HepG2 (cell line): Measurements from ENCODE around the gene TNFAIP2. TPM values are rescaled to one million over a fixed set of nuclear protein-coding genes. Genes with fewer than 3 reads are reported as not detected.

Source experiments
- ESRRA ChIP-seq: sonication (generic); formaldehyde crosslinking; IDR thresholded peaks from 2 replicates; pipeline ENCODE4 v1.5.1; 2020; ENCODE audit warnings: mild to moderate bottlenecking, low read depth, missing genetic modification reagents
- FOXC1 ChIP-seq: sonication (generic); formaldehyde crosslinking; IDR thresholded peaks from 2 replicates; pipeline ENCODE4 v1.8.0; 2022; ENCODE audit warnings: mild to moderate bottlenecking, missing genetic modification reagents, borderline replicate concordance
- GZF1 ChIP-seq: sonication (generic); formaldehyde crosslinking; IDR thresholded peaks from 2 replicates; pipeline ENCODE4 v1.5.1; 2020; ENCODE audit warnings: mild to moderate bottlenecking, missing genetic modification reagents
- HNRNPLL ChIP-seq: fragments of 200-400 bp; formaldehyde crosslinking; IDR thresholded peaks from 2 replicates; pipeline ENCODE4 v1.6.1; 2017; ENCODE audit warnings: mild to moderate bottlenecking, low read depth, low read length; ENCODE audit not compliant: poor library complexity, severe bottlenecking
- ISX ChIP-seq: sonication (generic); formaldehyde crosslinking; conservative IDR thresholded peaks from 2 replicates; pipeline ENCODE4 v1.5.0; 2020; ENCODE audit warnings: missing genetic modification reagents
- JARID2 ChIP-seq: sonication (generic); formaldehyde crosslinking; IDR thresholded peaks from 2 replicates; pipeline ENCODE4 v1.8.1; 2023; ENCODE audit warnings: missing genetic modification reagents, inconsistent platforms; ENCODE audit not compliant: insufficient replicate concordance
- KMT2B ChIP-seq: IDR thresholded peaks from 2 replicates; pipeline ENCODE4 v1.6.1; 2016; ENCODE audit warnings: missing genetic modification reagents, missing compliant biosample characterization
- RAD21 ChIP-seq: fragments of 450-650 bp; formaldehyde crosslinking; IDR thresholded peaks from 2 replicates; pipeline ENCODE4 v1.5.0; 2020; ENCODE audit warnings: mild to moderate bottlenecking
- STAG1 ChIP-seq: sonication (generic); formaldehyde crosslinking; IDR thresholded peaks from 2 replicates; pipeline ENCODE4 v1.4.0; 2020; ENCODE audit warnings: missing genetic modification reagents
- TBP ChIP-seq: sonication (generic); formaldehyde crosslinking; IDR thresholded peaks from 2 replicates; pipeline ENCODE4 v1.5.0; 2020; ENCODE audit warnings: missing genetic modification reagents
- TCF12 ChIP-seq, 2 experiments: fragments of 450-650 bp in 1 of 2; sonication (generic) in 1 of 2; formaldehyde crosslinking in 1 of 2; IDR thresholded peaks; 2 replicates each; pipeline versions ENCODE4 v1.6.1 to v1.8.0; 2017 to 2022; ENCODE audit warnings: antibody characterized with exemption in 1 of 2, mild to moderate bottlenecking in 1 of 2, missing genetic modification reagents in 1 of 2, moderate library complexity in 1 of 2
- TCF7 ChIP-seq: sonication (generic); IDR thresholded peaks from 2 replicates; pipeline ENCODE4 v1.6.1; 2016; ENCODE audit warnings: antibody characterized with exemption, low read depth
- ZBTB8A ChIP-seq: sonication (generic); formaldehyde crosslinking; IDR thresholded peaks from 2 replicates; pipeline ENCODE4 v1.4.0; 2020; ENCODE audit warnings: mild to moderate bottlenecking, low read depth, missing genetic modification reagents, borderline replicate concordance
- ZMAT3 ChIP-seq: sonication (generic); formaldehyde crosslinking; conservative IDR thresholded peaks from 2 replicates; pipeline ENCODE4 v1.7.0; 2021; ENCODE audit warnings: missing genetic modification reagents
- ZNF274 ChIP-seq: sonication (generic); formaldehyde crosslinking; IDR thresholded peaks from 2 replicates; pipeline ENCODE4 v1.5.1; 2020; ENCODE audit warnings: mild to moderate bottlenecking, missing genetic modification reagents
- ZNF446 ChIP-seq: sonication (generic); formaldehyde crosslinking; IDR thresholded peaks from 2 replicates; pipeline ENCODE4 v1.5.0; 2020; ENCODE audit warnings: mild to moderate bottlenecking, missing genetic modification reagents
- ZNF609 ChIP-seq: sonication (generic); formaldehyde crosslinking; IDR thresholded peaks from 2 replicates; pipeline ENCODE4 v1.4.0; 2020; ENCODE audit warnings: mild to moderate bottlenecking, missing genetic modification reagents, borderline replicate concordance
- ZNF703 ChIP-seq: sonication (generic); formaldehyde crosslinking; IDR thresholded peaks from 2 replicates; pipeline ENCODE4 v1.5.1; 2020; ENCODE audit warnings: missing genetic modification reagents, mild to moderate bottlenecking, moderate library complexity, borderline replicate concordance
- polyA plus RNA-seq, 8 experiments: library from polyadenylated mRNA; depleted of rRNA in 3 of 8; stranded (reverse) in 7 of 8; unstranded in 1 of 8; fragments of >200 nt; fragmentation: Illumina TruSeq in 4 of 8; extraction: Trizol in 4 of 8; gene quantifications; 2 replicates each; pipeline versions ENCODE4 v1.2.1 to v1.2.3, GENCODE V29; 2011 to 2016; ENCODE audit warnings: low read depth in 4 of 8, missing spikeins in 1 of 8, mixed read lengths in 1 of 8; ENCODE audit not compliant: insufficient read depth in 1 of 8
- total RNA-seq, 5 experiments: library from RNA; depleted of rRNA; stranded (reverse); fragments of >200 nt; fragmentation: Illumina TruSeq; extraction: Trizol; gene quantifications; 2 replicates each; pipeline ENCODE4 v1.2.3, GENCODE V29; 2016; ENCODE audit warnings: low read depth in 1 of 5
- TF ChIP-seq, protein P1 (sequence below): sonication (generic); formaldehyde crosslinking; IDR thresholded peaks from 2 replicates; pipeline ENCODE4 v1.9.0; 2022; ENCODE audit warnings: missing genetic modification reagents, mild to moderate bottlenecking, borderline replicate concordance
- TF ChIP-seq, protein P2 (sequence below): sonication (generic); formaldehyde crosslinking; IDR thresholded peaks from 2 replicates; pipeline ENCODE4 v1.4.0; 2020; ENCODE audit warnings: missing genetic modification reagents

Gene TNFAIP2
- total and polyA plus RNA-seq, 2 of the 13 experiments (the other 11 are each of a cell fraction or from before 2014, with no cell fraction given): 0.46 to 1.5 TPM

DNA sequence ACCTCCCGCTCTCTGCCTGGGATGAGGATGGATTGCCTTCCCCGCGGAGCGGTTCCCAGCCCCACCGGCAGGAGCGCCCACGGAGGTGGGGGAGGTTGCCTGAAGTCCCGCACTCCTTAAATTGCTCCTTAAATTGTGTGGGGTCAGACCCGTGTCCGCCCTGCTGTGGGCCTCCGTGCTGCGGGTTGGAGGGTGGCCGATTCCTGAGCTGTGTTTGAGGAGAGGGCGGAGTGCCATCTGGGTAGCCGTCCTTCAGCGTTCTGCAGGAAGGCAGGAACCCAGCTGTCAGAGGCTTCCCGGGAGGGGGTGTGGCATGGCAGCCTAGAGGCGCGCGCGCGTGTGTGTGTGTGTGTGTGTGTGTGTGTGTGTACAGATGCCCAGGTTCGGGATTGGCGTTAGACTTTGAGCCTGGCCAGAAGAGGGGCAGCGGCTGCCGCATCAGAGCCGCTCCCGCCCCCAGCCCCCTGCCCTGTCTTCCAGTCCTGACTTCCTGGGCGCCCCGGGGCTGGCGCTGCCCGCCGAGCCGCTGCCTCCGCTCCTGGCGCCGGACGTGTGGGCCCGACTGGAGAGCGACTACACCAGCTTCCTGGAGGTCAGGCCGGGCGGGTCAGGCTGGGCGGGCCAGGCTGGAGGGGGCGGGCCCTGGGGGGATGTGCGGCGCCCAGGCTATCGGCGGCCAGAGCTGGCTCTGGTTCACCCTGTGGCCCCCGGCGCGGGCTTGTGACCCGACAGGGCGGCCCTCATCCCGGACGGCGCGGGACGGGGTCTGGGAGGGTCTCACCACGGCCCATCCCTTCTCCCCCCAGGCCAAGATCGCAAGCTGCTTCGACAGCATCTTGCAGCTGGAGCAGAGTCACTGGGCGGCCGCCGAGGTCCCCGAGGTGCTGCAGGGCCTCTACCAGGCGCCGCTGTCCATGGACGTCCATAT, 19.5 kb upstream of the TNFAIP2 start (continued):
- no peak for TF ChIP-seq TCF12 (IDR thresholded peaks at IDR 0.05)
- peak; percentile 86; the same call in 1 of the 2 replicates for TF ChIP-seq TCF12 (CRISPR knock-in tag; IDR thresholded peaks at IDR 0.05)
- TF ChIP-seq, protein P1, sequence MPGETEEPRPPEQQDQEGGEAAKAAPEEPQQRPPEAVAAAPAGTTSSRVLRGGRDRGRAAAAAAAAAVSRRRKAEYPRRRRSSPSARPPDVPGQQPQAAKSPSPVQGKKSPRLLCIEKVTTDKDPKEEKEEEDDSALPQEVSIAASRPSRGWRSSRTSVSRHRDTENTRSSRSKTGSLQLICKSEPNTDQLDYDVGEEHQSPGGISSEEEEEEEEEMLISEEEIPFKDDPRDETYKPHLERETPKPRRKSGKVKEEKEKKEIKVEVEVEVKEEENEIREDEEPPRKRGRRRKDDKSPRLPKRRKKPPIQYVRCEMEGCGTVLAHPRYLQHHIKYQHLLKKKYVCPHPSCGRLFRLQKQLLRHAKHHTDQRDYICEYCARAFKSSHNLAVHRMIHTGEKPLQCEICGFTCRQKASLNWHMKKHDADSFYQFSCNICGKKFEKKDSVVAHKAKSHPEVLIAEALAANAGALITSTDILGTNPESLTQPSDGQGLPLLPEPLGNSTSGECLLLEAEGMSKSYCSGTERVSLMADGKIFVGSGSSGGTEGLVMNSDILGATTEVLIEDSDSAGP (CRISPR knock-in tag): peak; percentile 70
- TF ChIP-seq, protein P2, sequence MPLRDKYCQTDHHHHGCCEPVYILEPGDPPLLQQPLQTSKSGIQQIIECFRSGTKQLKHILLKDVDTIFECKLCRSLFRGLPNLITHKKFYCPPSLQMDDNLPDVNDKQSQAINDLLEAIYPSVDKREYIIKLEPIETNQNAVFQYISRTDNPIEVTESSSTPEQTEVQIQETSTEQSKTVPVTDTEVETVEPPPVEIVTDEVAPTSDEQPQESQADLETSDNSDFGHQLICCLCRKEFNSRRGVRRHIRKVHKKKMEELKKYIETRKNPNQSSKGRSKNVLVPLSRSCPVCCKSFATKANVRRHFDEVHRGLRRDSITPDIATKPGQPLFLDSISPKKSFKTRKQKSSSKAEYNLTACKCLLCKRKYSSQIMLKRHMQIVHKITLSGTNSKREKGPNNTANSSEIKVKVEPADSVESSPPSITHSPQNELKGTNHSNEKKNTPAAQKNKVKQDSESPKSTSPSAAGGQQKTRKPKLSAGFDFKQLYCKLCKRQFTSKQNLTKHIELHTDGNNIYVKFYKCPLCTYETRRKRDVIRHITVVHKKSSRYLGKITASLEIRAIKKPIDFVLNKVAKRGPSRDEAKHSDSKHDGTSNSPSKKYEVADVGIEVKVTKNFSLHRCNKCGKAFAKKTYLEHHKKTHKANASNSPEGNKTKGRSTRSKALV: peak; percentile 25; the same call in 1 of the 2 replicates
- peak; percentile 36; the same call in 1 of the 2 replicates for TF ChIP-seq RAD21 (CRISPR knock-in tag)
- no peak for TF ChIP-seq ZNF703 (CRISPR knock-in tag)
- no peak for TF ChIP-seq TCF7
- TF ChIP-seq KMT2B (CRISPR knock-in tag): no peak
- TF ChIP-seq HNRNPLL: peak; percentile 85
- TF ChIP-seq GZF1 (CRISPR knock-in tag): peak; percentile 68
- peak; percentile 71; the same call in 1 of the 2 replicates for TF ChIP-seq ZNF609
- no peak; the same call in 1 of the 2 replicates for TF ChIP-seq STAG1 (CRISPR knock-in tag)
- peak; percentile 20; the same call in 1 of the 2 replicates for TF ChIP-seq ZNF274 (CRISPR knock-in tag)
- no peak for TF ChIP-seq ISX
- TF ChIP-seq ESRRA (CRISPR knock-in tag): peak; percentile 67; the same call in 1 of the 2 replicates
- TF ChIP-seq JARID2 (CRISPR knock-in tag): no peak
- 0 out of 2 replicates have a peak, but pooled peaks have one; percentile 39 for TF ChIP-seq TBP (CRISPR knock-in tag)
- peak; percentile 77 for TF ChIP-seq ZMAT3 (CRISPR knock-in tag)
- TF ChIP-seq FOXC1: peak; percentile 89
- peak; percentile 55; the same call in 1 of the 2 replicates for TF ChIP-seq ZNF446 (CRISPR knock-in tag)
- no peak for TF ChIP-seq ZBTB8A (CRISPR knock-in tag)
